Keratinocyte (primary cell): ENCODE measurements around the gene ITFG1. TPM values are rescaled to one million over a fixed set of nuclear protein-coding genes. Genes with fewer than 3 reads are reported as not detected.

Source experiments
- DNase-seq: peaks from one replicate; pipeline ENCODE4 v3.0.0-alpha.2; 2011; ENCODE audit warnings: low read depth, missing footprints, low spot score
- FAIRE-seq: peaks from 2 replicates; lab custom pipeline; 2011; peaks lifted over from hg19 to GRCh38; lab: Jason Lieb, UNC
- H2AFZ ChIP-seq: 2 replicates; pipeline ENCODE4 v1.6.0; 2012; ENCODE audit warnings: low read length, control low read depth, inconsistent platforms; ENCODE audit not compliant: control insufficient read depth
- H3K27ac ChIP-seq: 2 replicates; pipeline ENCODE4 v1.5.1; 2011; ENCODE audit warnings: low read length; ENCODE audit not compliant: control insufficient read depth, insufficient read depth
- H3K27me3 ChIP-seq: 3 replicates; pipeline ENCODE4 v1.6.0; 2011; ENCODE audit warnings: low read length; ENCODE audit not compliant: control insufficient read depth, insufficient read depth; ENCODE audit errors: extremely low read depth
- H3K36me3 ChIP-seq, 2 experiments: 2 replicates in 1 of 2; 3 replicates in 1 of 2; pipeline ENCODE4 v1.5.1; 2011; ENCODE audit warnings: low read length in 2 of 2, mild to moderate bottlenecking in 1 of 2; ENCODE audit not compliant: control insufficient read depth in 2 of 2, insufficient read depth in 2 of 2; ENCODE audit errors: extremely low read depth in 1 of 2
- H3K4me1 ChIP-seq: 3 replicates; pipeline ENCODE4 v1.5.1; 2011; ENCODE audit warnings: low read length; ENCODE audit not compliant: control insufficient read depth, insufficient read depth; ENCODE audit errors: extremely low read depth
- H3K4me2 ChIP-seq: 3 replicates; pipeline ENCODE4 v1.6.0; 2011; ENCODE audit warnings: low read depth, low read length; ENCODE audit not compliant: control insufficient read depth, insufficient read depth; ENCODE audit errors: extremely low read depth
- H3K4me3 ChIP-seq, 3 experiments: fragments of 200-600 bp in 1 of 3; sonication (generic) in 1 of 3; 2 replicates in 2 of 3; 3 replicates in 1 of 3; pipeline ENCODE4 v1.5.1; 2011 to 2016; ENCODE audit warnings: low read length in 3 of 3, mild to moderate bottlenecking in 3 of 3, control low read depth in 2 of 3, inconsistent platforms in 1 of 3, low read depth in 1 of 3, mixed read lengths in 1 of 3, mixed run types in 1 of 3, moderate library complexity in 1 of 3; ENCODE audit not compliant: control insufficient read depth in 2 of 3, insufficient read depth in 2 of 3; ENCODE audit errors: extremely low read depth in 1 of 3
- H3K79me2 ChIP-seq: 2 replicates; pipeline ENCODE4 v1.6.0; 2012; ENCODE audit warnings: low read length; ENCODE audit not compliant: control insufficient read depth, insufficient read depth
- H3K9ac ChIP-seq: 3 replicates; pipeline ENCODE4 v1.6.0; 2011; ENCODE audit warnings: low read length; ENCODE audit not compliant: control insufficient read depth, insufficient read depth; ENCODE audit errors: extremely low read depth
- H3K9me1 ChIP-seq: 3 replicates; pipeline ENCODE4 v1.6.0; 2011; ENCODE audit warnings: low read length; ENCODE audit not compliant: control insufficient read depth, insufficient read depth; ENCODE audit errors: extremely low read depth
- H3K9me3 ChIP-seq: 2 replicates; pipeline ENCODE4 v1.5.1; 2012; ENCODE audit warnings: low read depth, low read length; ENCODE audit not compliant: control insufficient read depth
- H4K20me1 ChIP-seq: 3 replicates; pipeline ENCODE4 v1.6.0; 2011; ENCODE audit warnings: low read length; ENCODE audit not compliant: control insufficient read depth, insufficient read depth; ENCODE audit errors: extremely low read depth
- EZH2 ChIP-seq: IDR thresholded peaks from one replicate; pipeline ENCODE4 v1.6.1; 2012; ENCODE audit warnings: inconsistent platforms, mild to moderate bottlenecking, low read length, moderate library complexity
- dilution Hi-C: fragments of 300-500 bp; cut with MboI; formaldehyde crosslinking; loops from one replicate; pipeline ENCODE4 v1.7.0; 2020; ENCODE audit warnings: low sequenced_read_pairs; ENCODE audit not compliant: extremely low pct_ligation_motif_present
- polyA plus RNA-seq, 5 experiments: library from polyadenylated mRNA; depleted of rRNA in 3 of 5; stranded (reverse) in 3 of 5; stranded (forward) in 1 of 5; unstranded in 1 of 5; fragments of >200 nt; gene quantifications; 1 replicate in 1 of 5; 2 replicates in 3 of 5; 3 replicates in 1 of 5; pipeline versions ENCODE4 v1.2.1 to v1.2.3, GENCODE V29; 2011 to 2012; ENCODE audit warnings: missing spikeins in 2 of 5, low read depth in 1 of 5, low replicate concordance in 1 of 5
- TF ChIP-seq, protein P1 (sequence below), 3 experiments: IDR thresholded peaks in 1 of 3; conservative IDR thresholded peaks in 1 of 3; optimal IDR thresholded peaks in 1 of 3; 2 replicates in 2 of 3; 3 replicates in 1 of 3; pipeline versions ENCODE3 to v1.5.1; 2011; ENCODE audit warnings: low read length in 3 of 3, mild to moderate bottlenecking in 3 of 3, moderate library complexity in 2 of 3, control low read depth in 1 of 3, inconsistent platforms in 1 of 3; ENCODE audit not compliant: insufficient read depth in 2 of 3; ENCODE audit errors: extremely low read depth in 1 of 3

The ITFG1 gene
- polyA plus RNA-seq, 1 donor (not counting 4 experiments of a cell fraction or from before 2014, with no cell fraction given): 83.8 TPM

DNA sequence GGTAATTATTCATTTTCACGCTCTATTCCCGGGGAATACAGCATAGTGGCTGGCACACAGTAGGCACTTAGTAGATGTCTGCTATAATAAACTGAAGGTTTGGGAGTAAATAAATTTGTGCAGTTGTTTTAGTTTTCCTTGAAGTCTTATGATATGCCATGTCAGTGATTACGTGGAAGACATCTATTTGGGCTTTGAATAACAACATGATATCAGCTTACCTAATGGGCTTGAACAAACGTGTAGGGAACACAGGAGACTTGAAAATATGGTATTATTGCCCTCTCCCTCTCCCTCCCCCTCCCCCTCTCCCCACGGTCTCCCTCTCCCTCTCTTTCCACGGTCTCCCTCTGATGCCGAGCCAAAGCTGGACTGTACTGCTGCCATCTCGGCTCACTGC lies 280.8 kb downstream of the ITFG1 start:
- DNase-seq (no peak), FAIRE-seq (no peak)
- dilution Hi-C loops: no loop called here
- no peaks in the 10 kb centered on the region for H3K9me1 ChIP-seq
- no peaks in the 10 kb centered on the region for H3K27me3 ChIP-seq
- no peak overlapping the region for H3K4me2 ChIP-seq
- no peaks in the 10 kb centered on the region for H4K20me1 ChIP-seq
- no peaks in the 10 kb centered on the region for H3K4me1 ChIP-seq
- H3K79me2 ChIP-seq: no peaks in the 10 kb centered on the region
- H3K4me3 ChIP-seq: no peak overlapping the region
- H3K9me3 ChIP-seq: no peaks in the 10 kb centered on the region
- TF ChIP-seq EZH2: no peak
- TF ChIP-seq, protein P1, sequence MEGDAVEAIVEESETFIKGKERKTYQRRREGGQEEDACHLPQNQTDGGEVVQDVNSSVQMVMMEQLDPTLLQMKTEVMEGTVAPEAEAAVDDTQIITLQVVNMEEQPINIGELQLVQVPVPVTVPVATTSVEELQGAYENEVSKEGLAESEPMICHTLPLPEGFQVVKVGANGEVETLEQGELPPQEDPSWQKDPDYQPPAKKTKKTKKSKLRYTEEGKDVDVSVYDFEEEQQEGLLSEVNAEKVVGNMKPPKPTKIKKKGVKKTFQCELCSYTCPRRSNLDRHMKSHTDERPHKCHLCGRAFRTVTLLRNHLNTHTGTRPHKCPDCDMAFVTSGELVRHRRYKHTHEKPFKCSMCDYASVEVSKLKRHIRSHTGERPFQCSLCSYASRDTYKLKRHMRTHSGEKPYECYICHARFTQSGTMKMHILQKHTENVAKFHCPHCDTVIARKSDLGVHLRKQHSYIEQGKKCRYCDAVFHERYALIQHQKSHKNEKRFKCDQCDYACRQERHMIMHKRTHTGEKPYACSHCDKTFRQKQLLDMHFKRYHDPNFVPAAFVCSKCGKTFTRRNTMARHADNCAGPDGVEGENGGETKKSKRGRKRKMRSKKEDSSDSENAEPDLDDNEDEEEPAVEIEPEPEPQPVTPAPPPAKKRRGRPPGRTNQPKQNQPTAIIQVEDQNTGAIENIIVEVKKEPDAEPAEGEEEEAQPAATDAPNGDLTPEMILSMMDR (optimal IDR thresholded peaks at IDR 0.05 in 1 of 3, IDR thresholded peaks at IDR 0.05 in 1 of 3, conservative IDR thresholded peaks at IDR 0.05 in 1 of 3; ENCODE audit: extremely low read depth in 1 of 3, insufficient read depth in 2 of 3, low read length in 3 of 3): no peak
- H3K36me3 ChIP-seq: no peaks in the 10 kb centered on the region
- H3K9ac ChIP-seq: no peak overlapping the region
- no peak overlapping the region for H2AFZ ChIP-seq
- no peak overlapping the region for H3K27ac ChIP-seq

DNA sequence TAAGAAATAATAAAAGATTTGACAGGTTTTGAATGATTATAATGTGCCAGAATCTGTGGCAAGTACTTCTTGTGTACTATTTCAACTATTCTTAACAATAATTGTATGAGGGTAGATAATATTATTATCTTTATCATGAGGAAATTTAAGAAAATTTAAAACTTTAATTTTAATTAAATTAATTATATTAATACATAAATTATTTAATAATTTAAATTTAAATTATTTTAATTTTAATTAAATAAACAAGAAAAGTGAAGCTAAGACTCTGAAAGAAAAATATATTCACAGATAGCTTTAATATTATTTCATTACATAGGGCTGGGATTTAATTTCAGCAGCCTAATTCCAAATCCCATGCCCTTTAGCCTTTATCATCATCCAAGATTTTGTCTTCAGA lies 285.7 kb downstream of the ITFG1 start:
- Histone ChIP-seq H3K4me3 (no peak overlapping the region), H4K20me1 (no peaks in the 10 kb centered on the region), H3K9ac (no peak overlapping the region), H3K9me3 (no peaks in the 10 kb centered on the region), H3K27me3 (no peaks in the 10 kb centered on the region), H3K9me1 (no peaks in the 10 kb centered on the region), H3K79me2 (no peaks in the 10 kb centered on the region), H3K4me1 (no peaks in the 10 kb centered on the region), H3K4me2 (no peak overlapping the region), H2AFZ (no peak overlapping the region), H3K36me3 (no peaks in the 10 kb centered on the region), H3K27ac (no peak overlapping the region)
- DNase-seq (no peak), FAIRE-seq (no peak)
- no peak for TF ChIP-seq EZH2
- TF ChIP-seq, protein P1 (optimal IDR thresholded peaks at IDR 0.05 in 1 of 3, IDR thresholded peaks at IDR 0.05 in 1 of 3, conservative IDR thresholded peaks at IDR 0.05 in 1 of 3; ENCODE audit: extremely low read depth in 1 of 3, insufficient read depth in 2 of 3, low read length in 3 of 3): no peak
- dilution Hi-C loops: no loop called here
